Measurements from ENCODE around the gene HID1.
"Not testable (repeated sequence)": the region's sequence is repeated elsewhere in the genome, so short reads cannot be mapped to it uniquely, and the experiment has no call there.

HID1 gene

DNA sequence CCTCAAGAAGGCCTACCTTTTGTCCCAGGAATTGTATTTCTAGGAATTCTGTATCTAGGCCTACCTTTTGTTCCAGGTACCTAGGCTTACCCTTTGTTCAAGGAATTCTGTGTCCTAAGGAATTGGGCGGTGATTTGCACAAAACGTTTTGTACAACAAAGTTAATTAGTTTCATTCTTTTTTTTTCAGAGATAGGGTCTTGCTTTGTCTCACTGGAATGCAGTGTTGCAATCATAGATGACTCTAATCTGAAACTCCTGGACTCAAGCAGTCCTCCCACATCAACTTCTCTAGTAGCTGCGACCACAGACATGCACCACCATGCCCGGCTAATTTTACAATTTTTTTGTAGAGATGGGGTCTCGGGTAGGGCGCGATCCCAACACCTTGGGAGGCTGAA lies 21.9 kb upstream of the HID1 start:
- Histone ChIP-seq H3K4me3 (ENCODE audit: low read depth in 1 of 2, low read length in 2 of 2) (no peak overlapping the region), H3K36me3 (ENCODE audit: insufficient read depth, low read length) (peaks cover 2% of the 10 kb centered on the region), H3K27ac (ENCODE audit: low read depth, low read length) (no peak overlapping the region), H3K27me3 (ENCODE audit: control insufficient read depth in 1 of 2, insufficient read depth in 2 of 2, low read length in 2 of 2) (no peaks in the 10 kb centered on the region), H3K9me3 (ENCODE audit: low read length) (no peaks in the 10 kb centered on the region), H3K4me1 (ENCODE audit: insufficient read depth, low read length) (peaks cover 9% of the 10 kb centered on the region), H3K9ac (ENCODE audit: low read length) (no peak overlapping the region)

DNA sequence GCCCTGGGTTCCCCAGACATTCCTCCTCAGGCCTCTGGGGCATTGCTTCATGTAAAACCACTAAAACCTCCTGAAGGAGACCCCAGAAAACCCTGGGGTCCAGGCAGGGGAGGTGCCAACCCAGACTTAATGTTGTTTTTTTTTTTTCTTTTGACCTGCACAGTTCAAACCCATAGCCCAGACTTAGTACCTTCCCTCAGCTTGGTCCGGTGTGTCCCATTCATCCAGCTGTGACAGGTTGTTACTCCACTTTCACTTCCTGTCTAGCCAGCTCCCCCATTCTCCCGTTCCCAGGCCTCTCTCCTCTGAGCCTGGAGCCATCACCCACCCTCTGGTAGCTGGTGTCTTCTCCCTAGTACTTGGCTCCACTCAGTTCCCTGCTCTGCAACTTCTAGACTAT lies 19.7 kb upstream of the HID1 start:
- no peaks in the 10 kb centered on the region for H3K36me3 ChIP-seq (ENCODE audit: insufficient read depth, low read length)
- peaks cover 20% of the 10 kb centered on the region for H3K4me1 ChIP-seq (ENCODE audit: insufficient read depth, low read length)
- no peak overlapping the region for H3K27ac ChIP-seq (ENCODE audit: low read depth, low read length)
- no peak overlapping the region for H3K9ac ChIP-seq (ENCODE audit: low read length)
- H3K4me3 ChIP-seq (ENCODE audit: low read depth in 1 of 2, low read length in 2 of 2), result no peak overlapping the region
- H3K27me3 ChIP-seq (ENCODE audit: control insufficient read depth in 1 of 2, insufficient read depth in 2 of 2, low read length in 2 of 2), result no peaks in the 10 kb centered on the region
- H3K9me3 ChIP-seq (ENCODE audit: low read length), result no peaks in the 10 kb centered on the region

DNA sequence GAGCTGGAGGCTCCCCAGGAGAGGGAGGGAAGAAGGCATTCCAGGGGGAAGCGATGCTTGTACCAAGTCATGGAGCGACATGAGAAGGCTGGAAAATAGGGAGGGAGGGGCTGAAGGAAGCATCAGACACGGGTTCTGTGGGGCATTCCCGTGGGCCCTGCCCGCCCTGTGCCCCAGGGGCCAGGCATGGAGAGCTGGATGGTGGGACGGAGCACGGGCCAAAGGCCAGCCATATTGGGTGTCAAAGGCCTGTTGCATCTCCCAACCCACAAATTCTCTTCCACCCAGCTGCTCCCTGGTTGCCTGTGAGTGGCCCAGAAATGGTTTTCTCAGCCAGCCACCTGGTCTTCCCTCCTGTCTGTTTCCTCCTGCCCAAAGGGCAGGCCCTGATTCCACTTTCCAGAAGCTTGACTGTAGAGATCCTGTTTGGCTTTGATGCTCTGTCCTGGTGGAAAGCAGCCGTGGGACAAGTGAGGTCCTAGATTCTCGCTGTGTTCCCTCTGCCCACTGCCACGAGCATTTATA lies 18.1 kb upstream of the HID1 start:
- H3K9me3 ChIP-seq (ENCODE audit: low read length), result no peaks in the 10 kb centered on the region
- H3K4me1 ChIP-seq (ENCODE audit: insufficient read depth, low read length), result peaks cover 25% of the 10 kb centered on the region
- no peak overlapping the region for H3K4me3 ChIP-seq (ENCODE audit: low read depth in 1 of 2, low read length in 2 of 2)
- no peaks in the 10 kb centered on the region for H3K27me3 ChIP-seq (ENCODE audit: control insufficient read depth in 1 of 2, insufficient read depth in 2 of 2, low read length in 2 of 2)
- no peaks in the 10 kb centered on the region for H3K36me3 ChIP-seq (ENCODE audit: insufficient read depth, low read length)
- no peak overlapping the region for H3K27ac ChIP-seq (ENCODE audit: low read depth, low read length)
- no peak overlapping the region for H3K9ac ChIP-seq (ENCODE audit: low read length)

DNA sequence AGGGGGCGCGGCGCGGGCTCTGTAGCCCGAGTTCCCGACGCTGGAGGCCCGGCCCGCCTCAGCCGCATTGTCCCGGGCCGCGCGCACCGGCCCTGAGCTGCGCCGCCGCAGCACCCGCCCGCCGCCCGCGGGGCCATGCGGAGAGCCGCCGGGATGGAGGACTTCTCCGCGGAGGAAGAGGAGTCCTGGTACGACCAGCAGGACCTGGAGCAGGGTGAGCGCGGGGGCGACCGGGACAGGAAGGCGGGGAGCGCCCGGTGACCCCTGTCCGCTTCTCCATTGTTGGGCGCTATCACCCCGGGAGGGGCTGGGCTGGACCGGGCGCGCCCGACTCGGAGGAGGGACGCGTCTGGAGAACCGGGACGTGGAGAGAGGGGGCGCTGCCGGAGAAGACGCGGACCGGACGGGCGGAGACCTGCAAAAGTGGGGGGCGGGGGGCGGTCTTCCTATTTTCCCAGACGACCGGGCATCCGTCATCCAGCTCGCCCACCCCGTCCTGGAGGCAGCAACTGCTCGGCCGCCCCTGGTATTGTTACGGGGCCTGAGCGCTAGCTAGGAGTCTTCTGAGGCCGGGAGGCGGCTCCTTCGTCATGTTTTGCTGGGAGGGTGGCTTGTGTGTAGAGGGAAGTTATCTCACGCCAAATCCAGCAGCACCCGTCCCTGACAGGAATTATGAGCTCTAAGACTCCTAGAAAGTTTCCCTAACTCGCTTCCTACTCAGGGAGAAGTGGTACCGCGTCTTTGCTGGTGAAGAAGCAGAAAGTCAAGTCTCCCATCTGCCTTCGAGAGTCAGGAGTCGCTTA lies 15.6 kb upstream of the HID1 start:
- no peaks in the 10 kb centered on the region for H3K27me3 ChIP-seq (ENCODE audit: control insufficient read depth in 1 of 2, insufficient read depth in 2 of 2, low read length in 2 of 2)
- no peaks in the 10 kb centered on the region for H3K9me3 ChIP-seq (ENCODE audit: low read length)
- peak overlapping the region; percentile 99 for H3K9ac ChIP-seq (ENCODE audit: low read length)
- no peaks in the 10 kb centered on the region for H3K36me3 ChIP-seq (ENCODE audit: insufficient read depth, low read length)
- H3K4me3 ChIP-seq (ENCODE audit: low read depth in 1 of 2, low read length in 2 of 2), result peak overlapping the region; percentile 87 to 92
- H3K4me1 ChIP-seq (ENCODE audit: insufficient read depth, low read length), result peaks cover 25% of the 10 kb centered on the region
- H3K27ac ChIP-seq (ENCODE audit: low read depth, low read length), result peak overlapping the region; percentile 99

- Histone ChIP-seq H3K9ac (ENCODE audit: low read length) (peak within 1 kb of the TSS; percentile 99), H3K27ac (ENCODE audit: low read depth, low read length) (peak within 1 kb of the TSS; percentile 99), H3K27me3 (ENCODE audit: control insufficient read depth in 1 of 2, insufficient read depth in 2 of 2, low read length in 2 of 2) (no peaks in the 10 kb centered on the region), H3K4me3 (ENCODE audit: low read depth in 1 of 2, low read length in 2 of 2) (peak within 1 kb of the TSS; percentile 87 to 92), H3K36me3 (ENCODE audit: insufficient read depth, low read length) (no peaks in the 10 kb centered on the region), H3K4me1 (ENCODE audit: insufficient read depth, low read length) (peaks cover 25% of the 10 kb centered on the region), H3K9me3 (ENCODE audit: low read length) (no peaks in the 10 kb centered on the region)
These were observed 14.9 kb upstream of the HID1 start, which contains the start of gene CDR2L for GRCh38 chr17:74987418-74987908. Gene CDR2L (plus strand): TSS chr17:74987632. CDS start chr17:74988044, 412 bp downstream.

GRCh38 chr17:74986206-74986576 lies 13.6 kb upstream of the HID1 start:
- H3K4me1 ChIP-seq (ENCODE audit: insufficient read depth, low read length), result peaks cover 33% of the 10 kb centered on the region
- no peak overlapping the region for H3K27ac ChIP-seq (ENCODE audit: low read depth, low read length)
- no peaks in the 10 kb centered on the region for H3K9me3 ChIP-seq (ENCODE audit: low read length)
- H3K36me3 ChIP-seq (ENCODE audit: insufficient read depth, low read length), result no peaks in the 10 kb centered on the region
- H3K9ac ChIP-seq (ENCODE audit: low read length), result no peak overlapping the region
- no peak overlapping the region for H3K4me3 ChIP-seq (ENCODE audit: low read depth in 1 of 2, low read length in 2 of 2)
- no peaks in the 10 kb centered on the region for H3K27me3 ChIP-seq (ENCODE audit: control insufficient read depth in 1 of 2, insufficient read depth in 2 of 2, low read length in 2 of 2)

DNA sequence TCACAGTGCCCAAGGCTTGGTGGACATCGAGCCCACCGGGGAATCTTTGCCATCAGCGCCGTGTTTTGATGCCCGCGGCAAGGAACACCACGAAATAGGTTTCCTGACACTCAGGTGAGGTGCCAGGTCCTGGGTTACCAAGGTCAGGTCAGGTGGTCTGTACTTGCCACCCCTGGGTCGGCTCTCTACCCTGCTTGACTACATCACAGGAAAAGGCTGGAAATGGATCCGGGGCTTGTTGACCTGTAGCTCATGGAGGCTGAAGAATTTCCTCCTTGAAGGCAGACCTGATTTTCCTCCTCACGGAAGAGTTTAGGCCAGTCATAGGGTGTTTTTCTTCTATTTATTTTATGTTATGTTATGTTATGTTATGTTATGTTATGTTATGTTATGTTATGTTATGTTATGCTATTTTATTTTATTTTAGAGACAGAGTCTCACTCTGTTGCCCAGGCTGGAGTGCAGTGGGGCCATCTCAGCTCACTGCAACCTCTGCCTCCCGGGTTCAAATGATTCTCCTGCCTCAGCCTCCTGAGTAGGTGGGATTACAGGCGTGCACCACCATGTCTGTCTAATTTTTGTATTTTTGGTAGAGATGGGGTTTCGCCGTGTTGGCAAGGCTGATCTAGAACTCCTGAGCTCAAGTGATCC lies 10.2 kb upstream of the HID1 start:
- Histone ChIP-seq H3K27ac (ENCODE audit: low read depth, low read length) (peak overlapping the region; percentile 86), H3K4me1 (ENCODE audit: insufficient read depth, low read length) (peaks cover 14% of the 10 kb centered on the region), H3K9ac (ENCODE audit: low read length) (peak overlapping the region; percentile 47), H3K4me3 (ENCODE audit: low read depth in 1 of 2, low read length in 2 of 2) (peak overlapping the region; percentile 69 to 76)
- H3K27me3 ChIP-seq (ENCODE audit: control insufficient read depth in 1 of 2, insufficient read depth in 2 of 2, low read length in 2 of 2); H3K9me3 ChIP-seq (ENCODE audit: low read length); H3K36me3 ChIP-seq (ENCODE audit: insufficient read depth, low read length): not testable (repeated sequence)

DNA sequence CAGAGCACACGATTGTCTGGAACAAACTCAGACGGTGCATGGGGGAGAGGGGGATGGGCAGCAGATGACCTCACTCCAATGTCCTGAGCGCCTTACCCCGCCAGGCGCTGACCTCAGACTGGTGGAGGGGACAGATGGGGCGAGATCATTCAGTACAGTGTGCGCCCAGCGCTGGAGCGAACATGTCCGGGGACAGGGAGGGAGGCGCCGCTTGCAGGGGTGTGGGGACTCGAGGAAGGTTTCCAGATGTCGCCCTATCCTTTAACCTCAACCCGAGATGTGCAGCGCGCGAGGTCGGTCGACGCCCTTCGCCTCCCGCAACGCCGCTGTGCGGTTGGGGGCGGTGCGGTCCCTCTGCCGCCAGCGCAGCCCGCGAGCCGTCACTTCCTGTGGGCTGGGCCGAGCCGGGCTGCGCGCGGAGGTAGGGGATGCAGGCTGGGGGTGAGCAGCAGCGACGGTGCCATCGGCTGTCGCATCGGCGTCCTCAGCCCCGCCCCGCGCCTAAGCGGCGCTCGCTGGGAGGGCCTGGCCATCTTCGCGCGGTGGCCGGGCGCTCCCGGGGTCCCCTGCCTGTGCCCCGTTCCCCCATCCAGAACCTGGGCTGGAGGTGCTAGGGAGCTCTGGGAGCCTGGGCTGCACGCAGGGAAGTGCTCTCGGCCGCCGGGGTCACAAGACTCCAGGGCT lies 9.6 kb upstream of the HID1 start:
- Histone ChIP-seq H3K4me1 (ENCODE audit: insufficient read depth, low read length) (peaks cover 12% of the 10 kb centered on the region), H3K4me3 (ENCODE audit: low read depth in 1 of 2, low read length in 2 of 2) (peak overlapping the region; percentile 69 to 76), H3K9me3 (ENCODE audit: low read length) (no peaks in the 10 kb centered on the region), H3K27me3 (ENCODE audit: control insufficient read depth in 1 of 2, insufficient read depth in 2 of 2, low read length in 2 of 2) (no peaks in the 10 kb centered on the region), H3K36me3 (ENCODE audit: insufficient read depth, low read length) (no peaks in the 10 kb centered on the region), H3K27ac (ENCODE audit: low read depth, low read length) (peak overlapping the region; percentile 86), H3K9ac (ENCODE audit: low read length) (peak overlapping the region; percentile 47)

DNA sequence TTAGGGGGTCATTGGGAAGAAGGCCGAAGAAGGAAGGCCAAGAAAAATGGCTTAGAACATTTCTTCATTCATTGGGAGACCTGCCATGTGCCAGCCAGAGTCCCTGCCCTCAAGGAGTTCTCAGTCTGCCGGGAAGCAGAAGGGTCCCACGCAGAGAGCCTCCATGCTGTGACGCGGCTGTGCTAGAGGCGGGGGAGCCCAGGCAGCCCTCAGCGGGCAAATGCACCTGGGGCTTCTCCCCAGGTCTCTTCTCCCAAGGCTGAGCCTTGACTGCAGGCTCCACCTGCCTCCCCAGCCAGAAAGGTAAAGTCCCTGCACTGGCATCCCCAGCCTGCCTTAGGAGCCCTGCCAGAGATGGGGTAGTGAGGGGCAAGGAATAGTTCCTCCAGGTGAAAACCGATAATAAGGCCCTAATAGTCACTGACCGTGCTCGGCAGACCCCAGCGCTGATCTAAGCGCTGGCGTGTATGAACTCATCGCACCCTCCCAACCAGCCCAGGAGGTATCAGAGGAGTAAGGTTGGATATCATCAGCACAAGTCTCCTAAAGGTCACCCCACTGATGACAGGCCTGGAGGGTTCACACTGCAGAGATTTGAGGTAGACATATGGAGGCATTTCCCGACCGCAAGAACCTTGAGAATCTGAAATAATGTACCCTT lies 8.9 kb upstream of the HID1 start:
- H3K27me3 ChIP-seq (ENCODE audit: control insufficient read depth in 1 of 2, insufficient read depth in 2 of 2, low read length in 2 of 2), result no peaks in the 10 kb centered on the region
- peak overlapping the region; percentile 86 for H3K27ac ChIP-seq (ENCODE audit: low read depth, low read length)
- H3K9ac ChIP-seq (ENCODE audit: low read length), result peak overlapping the region; percentile 47
- H3K4me1 ChIP-seq (ENCODE audit: insufficient read depth, low read length), result peaks cover 8% of the 10 kb centered on the region
- no peaks in the 10 kb centered on the region for H3K36me3 ChIP-seq (ENCODE audit: insufficient read depth, low read length)
- peak overlapping the region; percentile 69 to 76 for H3K4me3 ChIP-seq (ENCODE audit: low read depth in 1 of 2, low read length in 2 of 2)
- no peaks in the 10 kb centered on the region for H3K9me3 ChIP-seq (ENCODE audit: low read length)

GRCh38 chr17:74979408-74980146 lies 7.0 kb upstream of the HID1 start:
- Histone ChIP-seq H3K4me1 (ENCODE audit: insufficient read depth, low read length) (peaks cover 8% of the 10 kb centered on the region), H3K27me3 (ENCODE audit: control insufficient read depth in 1 of 2, insufficient read depth in 2 of 2, low read length in 2 of 2) (no peaks in the 10 kb centered on the region), H3K27ac (ENCODE audit: low read depth, low read length) (no peak overlapping the region), H3K36me3 (ENCODE audit: insufficient read depth, low read length) (no peaks in the 10 kb centered on the region), H3K9me3 (ENCODE audit: low read length) (no peaks in the 10 kb centered on the region), H3K4me3 (ENCODE audit: low read depth in 1 of 2, low read length in 2 of 2) (no peak overlapping the region), H3K9ac (ENCODE audit: low read length) (no peak overlapping the region)
